NCI-H146 (cell line): ENCODE results near the gene RNU6-9.

Experiments
- DNase-seq: peaks from one replicate; lab custom pipeline; 2025; lab: John Stamatoyannopoulos, UW

RNU6-9 gene

GRCh38 chr19:899336-900042 lies 6.2 kb downstream of the RNU6-9 start:
- DNase-seq: no peak

DNA sequence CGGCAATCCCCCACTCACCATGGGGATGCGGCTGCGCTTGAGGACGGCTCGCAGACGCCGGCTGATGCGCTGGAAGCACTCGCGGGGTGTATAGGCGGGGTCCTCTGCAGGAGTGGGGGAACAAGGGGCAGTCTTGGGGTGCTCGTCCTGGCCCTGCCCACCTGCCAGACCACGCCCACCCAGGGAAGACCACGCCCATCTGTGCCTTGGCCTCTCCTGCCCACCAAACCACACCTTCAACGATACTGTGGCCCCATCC lies 6.7 kb downstream of the RNU6-9 start:
- DNase-seq: no peak

GRCh38 chr19:900302-901111 lies 7.2 kb downstream of the RNU6-9 start:
- DNase-seq: no peak

GRCh38 chr19:901216-902092 lies 8.2 kb downstream of the RNU6-9 start:
- no peak for DNase-seq

- DNase-seq: no peak
Measured at GRCh38 chr19:902093-902370, 8.7 kb downstream of the RNU6-9 start.

DNA sequence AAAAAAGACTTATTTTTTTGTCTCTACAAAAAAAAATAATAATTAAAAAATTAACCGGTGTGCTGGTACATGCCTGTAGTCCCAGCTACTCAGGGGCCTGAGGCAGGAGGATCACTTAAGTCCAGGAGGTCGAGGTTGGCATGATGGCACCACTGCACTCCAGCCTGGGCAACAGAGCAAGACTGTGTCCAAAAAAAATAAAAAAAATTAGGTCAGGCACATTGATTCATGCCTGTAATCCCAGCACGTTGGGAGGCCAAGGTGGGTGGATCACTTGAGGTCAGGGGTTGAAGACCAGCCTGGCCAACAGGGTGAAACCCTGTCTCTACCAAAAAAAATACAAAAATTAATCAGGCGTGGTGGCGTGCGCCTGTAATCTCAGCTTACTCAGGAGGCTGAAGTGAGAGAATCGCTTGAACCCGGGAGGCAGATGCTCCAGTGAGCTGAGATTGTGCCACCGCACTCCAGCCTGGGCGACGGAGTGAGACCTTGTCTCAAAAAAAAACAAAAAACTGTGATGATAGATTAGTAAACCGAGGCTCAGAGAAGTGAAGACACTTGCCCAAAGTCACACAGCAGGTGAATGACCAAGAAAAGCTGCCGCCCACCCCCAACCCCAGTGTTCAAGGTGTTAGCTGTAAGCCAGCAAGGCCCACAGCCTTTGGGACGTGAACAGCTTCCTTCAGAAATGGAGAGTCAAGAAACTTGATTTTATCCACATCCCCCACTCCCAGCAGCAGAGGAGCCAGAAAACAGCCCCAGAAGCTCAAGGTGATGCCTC lies 9.4 kb downstream of the RNU6-9 start:
- DNase-seq: no peak

DNA sequence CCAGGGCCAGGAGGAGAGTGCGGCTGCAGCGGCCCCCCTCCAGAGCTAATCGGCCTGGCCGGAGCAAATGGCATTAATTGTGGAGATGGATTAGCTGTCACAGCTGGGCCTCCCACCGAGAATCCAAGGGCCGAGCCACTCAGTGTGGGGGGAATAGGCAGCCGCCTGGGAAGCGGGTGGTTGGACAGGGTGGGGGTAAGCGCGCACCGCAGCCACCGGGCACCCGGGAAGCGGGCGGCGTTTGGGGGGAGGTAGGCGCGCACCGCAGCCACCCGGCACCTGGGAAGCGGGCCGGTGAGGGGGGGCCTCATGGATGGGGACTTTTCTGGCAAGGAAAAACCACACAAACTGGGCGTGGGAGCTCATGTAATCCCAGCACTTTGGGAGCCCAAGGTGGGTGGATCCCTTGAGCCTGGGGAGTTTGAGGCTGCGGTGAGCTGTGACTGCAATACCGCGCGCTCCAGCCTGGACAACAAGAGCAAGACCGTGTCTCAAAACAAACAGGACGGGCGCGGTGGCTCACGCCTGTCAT lies 10.0 kb downstream of the RNU6-9 start:
- peak; percentile 70 for DNase-seq

DNA sequence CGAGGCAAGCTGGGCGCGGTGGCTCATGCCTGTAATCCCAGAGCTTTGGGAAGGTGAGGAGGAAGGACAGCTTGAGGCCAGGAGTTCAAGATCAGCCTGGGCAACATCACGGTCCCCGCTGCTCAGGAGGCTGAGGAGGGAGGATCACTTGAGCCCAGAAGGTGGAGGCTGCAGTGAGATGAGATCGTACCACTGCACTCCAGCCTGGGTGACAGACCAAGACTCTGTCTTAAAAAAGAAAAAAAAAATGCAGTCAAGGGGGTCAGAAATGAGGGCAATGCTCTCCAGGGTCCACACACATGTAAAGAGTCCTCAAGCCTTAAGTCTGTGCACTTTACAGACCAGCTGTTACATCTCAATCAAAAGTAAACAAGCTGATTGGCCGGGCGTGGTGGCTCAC lies 11.3 kb downstream of the RNU6-9 start:
- DNase-seq: no peak

- no peak for DNase-seq
Measured at GRCh38 chr19:906480-906879, 13.2 kb downstream of the RNU6-9 start.

DNA sequence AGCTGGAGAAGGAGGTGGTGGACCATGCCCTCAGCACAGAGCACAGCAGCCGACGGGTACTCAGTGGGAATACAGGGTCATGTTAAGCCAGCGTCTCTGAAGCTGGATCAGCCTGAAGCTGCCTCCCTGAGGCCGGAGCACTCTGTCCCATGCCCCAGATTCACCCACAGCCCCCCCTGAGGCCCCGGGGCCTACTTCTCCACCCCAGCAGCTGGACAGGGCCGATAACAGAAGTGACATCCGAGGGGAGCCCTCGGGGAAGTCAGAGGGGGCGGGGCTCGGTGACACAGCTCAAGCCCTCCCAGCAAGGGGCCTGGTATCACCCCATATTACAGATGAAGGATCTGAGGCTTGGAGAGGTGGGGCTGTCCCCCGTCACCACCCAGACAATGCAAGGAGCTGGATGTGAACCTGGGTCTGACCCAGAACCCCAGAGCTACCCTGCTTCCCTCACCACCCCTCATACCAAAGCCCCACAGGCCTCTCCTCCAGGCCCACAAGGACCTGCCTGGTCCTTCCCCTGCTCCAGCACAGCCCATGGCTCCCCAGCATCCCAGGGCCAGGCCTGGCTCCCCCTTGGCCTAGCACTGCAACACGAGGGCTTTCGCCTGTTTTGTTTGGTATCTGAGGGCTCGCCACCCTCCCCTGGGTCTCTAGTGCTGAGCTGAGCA lies 14.0 kb downstream of the RNU6-9 start:
- no peak for DNase-seq

DNA sequence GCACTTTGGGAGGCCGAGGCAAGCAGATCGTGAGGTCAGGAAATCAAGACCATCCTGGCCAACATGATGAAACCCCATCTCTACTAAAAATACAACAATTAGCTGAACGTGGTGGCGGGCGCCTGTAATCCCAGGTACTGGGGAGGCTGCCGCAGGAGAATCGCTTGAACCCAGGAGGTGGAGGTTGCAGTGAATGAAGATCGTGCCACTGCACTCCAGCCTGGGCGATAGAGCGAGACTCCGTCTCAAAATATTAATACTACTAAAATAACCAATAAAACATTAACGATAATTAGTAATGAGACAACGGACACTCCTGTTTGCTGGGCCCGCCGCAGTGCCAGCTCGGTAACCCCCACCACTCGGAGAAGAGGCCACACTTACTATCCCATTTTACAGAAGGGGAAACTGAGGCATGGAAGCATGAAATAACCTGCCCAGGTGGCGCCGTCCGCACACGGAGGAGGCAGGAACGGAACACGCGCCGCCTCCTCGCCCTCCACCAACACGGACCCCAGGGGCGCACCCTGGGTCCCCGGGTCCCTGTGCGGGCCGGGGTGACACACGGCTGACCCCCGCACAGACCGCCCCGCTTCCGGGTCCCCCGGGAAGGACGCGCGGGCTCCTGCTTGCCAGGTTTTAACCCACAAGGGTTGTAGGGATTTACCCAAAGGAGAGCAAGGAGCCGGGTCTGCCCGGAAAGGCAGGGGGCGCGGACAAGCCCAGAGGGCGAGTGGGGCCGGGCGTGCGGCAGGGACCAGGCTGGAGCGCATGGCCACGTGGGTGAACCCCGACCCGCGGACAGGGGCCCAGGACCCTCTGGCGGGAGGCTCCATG lies 18.1 kb downstream of the RNU6-9 start:
- DNase-seq: no peak

DNA sequence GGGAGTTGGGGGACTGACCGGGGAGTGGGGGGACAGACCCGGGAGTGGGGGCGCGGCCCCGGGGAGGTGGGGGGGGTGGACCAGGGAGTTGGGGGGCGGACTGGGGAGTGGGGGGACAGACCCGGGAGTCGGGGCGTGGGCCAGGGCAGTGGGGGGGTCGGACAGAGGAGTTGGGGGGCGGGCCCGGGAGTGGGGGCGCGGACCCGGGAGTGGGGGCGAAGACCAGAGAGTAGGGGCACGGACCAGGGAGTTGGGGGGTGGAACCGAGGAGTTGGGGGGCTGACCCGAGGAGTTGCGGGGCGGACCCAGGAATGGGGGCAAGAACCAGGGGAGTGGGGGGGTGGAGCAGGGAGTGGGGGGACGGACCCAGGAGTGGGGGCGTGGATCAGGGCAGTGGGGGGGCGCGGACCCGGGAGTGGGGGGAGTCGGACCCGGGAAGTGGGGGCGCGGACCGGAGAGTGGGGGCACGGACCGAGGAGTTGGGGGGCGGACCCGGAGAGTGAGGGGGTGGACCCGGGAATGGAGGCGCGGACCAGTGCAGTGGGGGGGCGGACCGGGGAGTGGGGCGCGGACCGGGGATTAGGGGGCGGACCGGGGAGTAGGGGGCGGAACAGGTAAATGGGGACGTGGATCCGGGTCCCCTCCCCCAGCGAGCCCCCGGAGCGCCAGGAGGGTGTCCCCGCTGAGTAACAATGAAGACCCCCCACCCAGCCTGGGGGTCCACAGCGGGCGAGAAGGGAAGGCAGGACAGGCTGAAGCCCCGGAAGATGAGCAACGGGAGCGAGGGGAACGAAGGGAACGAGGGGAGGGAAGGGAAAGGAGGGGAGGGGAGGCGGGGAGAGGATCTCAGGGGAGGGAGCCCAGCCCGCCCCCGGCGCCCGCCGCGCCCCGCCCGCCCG lies 19.1 kb downstream of the RNU6-9 start:
- no peak for DNase-seq

DNA sequence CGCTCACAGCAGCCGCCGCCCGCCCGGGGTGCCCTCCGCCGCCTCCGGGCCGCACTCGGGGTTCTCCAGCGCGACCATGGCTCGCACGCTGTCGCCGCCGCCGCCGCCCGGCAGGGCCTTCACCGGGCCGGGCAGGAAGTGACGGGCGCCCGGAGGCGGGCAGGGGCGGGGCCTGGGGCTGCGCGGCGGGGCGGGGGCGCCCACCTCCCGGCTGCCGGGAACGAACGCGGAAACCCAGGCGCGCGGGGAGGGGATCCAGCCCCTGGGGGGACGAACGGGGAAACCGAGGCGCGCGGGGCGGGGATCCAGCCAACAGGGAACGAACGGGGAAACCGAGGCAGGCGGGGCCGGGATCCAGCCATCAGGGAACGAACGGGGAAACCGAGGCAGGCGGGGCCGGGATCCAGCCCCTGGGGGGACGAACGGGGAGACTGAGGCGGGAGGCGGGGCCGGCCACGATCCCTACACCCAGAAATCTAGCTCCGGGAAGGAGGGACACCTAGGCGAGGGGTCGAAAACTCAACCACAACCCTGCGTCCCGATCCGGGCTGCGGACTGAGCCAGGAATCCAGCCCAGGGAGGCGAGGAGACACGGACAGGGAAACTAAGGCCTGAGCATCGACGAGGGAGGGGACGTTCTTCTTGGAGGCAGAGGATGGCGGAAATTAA lies 19.9 kb downstream of the RNU6-9 start, which contains the start of gene R3HDM4:
R3HDM4 (minus strand) TSS at position 140 of the 669 bp plus-strand sequence; CDS start at position 78, 62 bp downstream.
- DNase-seq: peak; percentile 47

- peak; percentile 52 for DNase-seq
Measured at GRCh38 chr19:916645-917322, 23.5 kb downstream of the RNU6-9 start.

GRCh38 chr19:917323-918151 lies 24.3 kb downstream of the RNU6-9 start, which contains the start of gene KISS1R:
Gene KISS1R (plus strand): TSS chr19:917333. CDS start chr19:917503, 170 bp downstream.
- DNase-seq: peak; percentile 59

GRCh38 chr19:918152-918437 lies 24.8 kb downstream of the RNU6-9 start:
- no peak for DNase-seq

- peak; percentile 76 for DNase-seq
Measured at GRCh38 chr19:918481-919198, 25.4 kb downstream of the RNU6-9 start.
